DMS 273 (cell line): ENCODE results near the gene RNF217.
"Not testable (repeated sequence)": the region's sequence is repeated elsewhere in the genome, so short reads cannot be mapped to it uniquely, and the experiment has no call there.

Experiments used
- DNase-seq: peaks from one replicate; lab custom pipeline; 2025; ENCODE audit not compliant: unreplicated experiment; lab: John Stamatoyannopoulos, UW

The RNF217 gene, protein sequence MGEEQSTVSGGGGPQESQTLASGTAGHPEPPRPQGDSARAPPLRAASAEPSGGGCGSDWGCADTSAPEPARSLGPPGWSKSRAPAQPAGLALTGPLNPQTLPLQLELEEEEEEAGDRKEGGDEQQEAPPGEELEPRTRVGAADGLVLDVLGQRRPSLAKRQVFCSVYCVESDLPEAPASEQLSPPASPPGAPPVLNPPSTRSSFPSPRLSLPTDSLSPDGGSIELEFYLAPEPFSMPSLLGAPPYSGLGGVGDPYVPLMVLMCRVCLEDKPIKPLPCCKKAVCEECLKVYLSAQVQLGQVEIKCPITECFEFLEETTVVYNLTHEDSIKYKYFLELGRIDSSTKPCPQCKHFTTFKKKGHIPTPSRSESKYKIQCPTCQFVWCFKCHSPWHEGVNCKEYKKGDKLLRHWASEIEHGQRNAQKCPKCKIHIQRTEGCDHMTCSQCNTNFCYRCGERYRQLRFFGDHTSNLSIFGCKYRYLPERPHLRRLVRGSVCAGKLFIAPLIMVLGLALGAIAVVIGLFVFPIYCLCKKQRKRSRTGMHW

GRCh38 chr6:124961777-124962638, at the start of gene RNF217:
Gene RNF217, plus strand, starts transcription at chr6:124962437. Its CDS starts 108 bp downstream, at chr6:124962545.
- DNase-seq, result peak; percentile 51

DNA sequence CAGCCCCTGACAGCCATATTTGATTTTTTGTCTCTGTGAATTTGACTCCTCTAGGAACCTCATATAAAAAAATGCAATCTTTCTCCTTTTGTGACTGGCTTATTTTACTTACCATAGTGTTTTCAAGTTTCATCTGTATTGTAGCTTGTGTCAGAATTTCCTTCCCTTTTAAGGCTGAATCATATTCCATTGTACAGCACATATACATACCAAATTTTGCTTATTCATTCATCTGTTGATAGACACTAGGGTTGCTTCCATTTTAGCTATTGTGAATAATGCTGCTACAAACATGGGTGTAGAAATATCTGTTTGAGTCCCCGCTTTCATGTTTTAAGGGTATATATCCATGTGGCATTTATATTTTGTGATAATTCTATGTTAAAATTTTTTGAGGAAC, 49.2 kb upstream of the RNF217 start:
- no peak for DNase-seq

DNA sequence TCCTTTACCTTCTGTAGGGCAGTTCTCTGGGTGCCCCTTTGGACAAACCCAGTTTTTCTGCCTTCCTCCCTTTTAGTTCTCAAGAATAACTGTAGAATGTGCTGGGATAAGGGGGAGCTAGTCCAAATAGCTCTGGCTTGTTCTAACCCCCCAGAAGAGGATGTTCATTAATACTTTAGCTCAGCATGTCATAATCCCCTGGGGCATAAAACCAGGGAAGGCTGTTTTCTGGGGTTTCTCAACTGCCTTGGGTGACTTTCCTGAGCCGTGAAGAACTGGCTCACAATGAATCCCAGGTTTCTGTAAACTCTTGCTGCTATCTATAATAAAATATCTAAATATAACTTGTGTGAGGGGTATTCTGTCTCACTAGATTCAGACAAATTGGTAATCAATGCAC, 44.5 kb upstream of the RNF217 start:
- no peak for DNase-seq

DNA sequence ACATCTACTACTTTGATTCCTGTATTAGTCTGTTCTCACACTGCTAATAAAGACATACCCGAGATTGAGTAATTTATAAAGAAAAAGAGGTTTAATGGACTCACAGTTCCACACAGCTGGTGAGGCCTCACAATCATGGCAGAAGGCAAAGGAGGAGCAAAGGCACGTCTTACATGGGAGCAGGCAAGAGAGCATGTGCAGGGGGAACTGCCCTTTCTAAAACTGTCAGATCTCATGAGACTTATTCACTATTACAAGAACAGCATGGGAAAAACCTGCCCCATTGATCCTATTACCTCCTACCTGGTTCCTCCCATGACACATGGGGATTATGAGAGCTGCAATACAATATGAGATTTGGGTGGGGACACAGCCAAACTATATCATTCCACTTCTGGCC, 42.5 kb upstream of the RNF217 start:
- not testable (repeated sequence) for DNase-seq

DNA sequence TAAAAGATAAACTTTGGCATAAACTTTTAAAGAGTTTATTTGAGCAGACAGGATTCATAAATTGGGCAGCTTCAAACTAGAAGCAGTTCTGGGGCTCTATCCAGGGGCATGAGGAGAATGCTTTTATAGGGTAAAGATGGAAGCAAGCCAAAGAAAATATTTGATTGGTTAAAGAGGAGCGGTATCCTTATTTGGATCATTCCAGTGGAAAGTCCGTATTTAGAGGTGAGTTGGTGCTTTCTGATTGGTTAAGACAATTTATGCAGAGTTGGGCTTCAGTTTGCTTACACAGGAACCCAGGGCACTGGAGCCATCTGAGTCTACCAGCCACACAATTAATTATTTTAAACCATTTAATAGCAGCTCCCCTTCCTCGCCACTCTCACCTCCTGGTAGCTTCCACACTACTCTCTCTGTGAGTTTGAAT, 37.9 kb upstream of the RNF217 start:
- no peak for DNase-seq

DNA sequence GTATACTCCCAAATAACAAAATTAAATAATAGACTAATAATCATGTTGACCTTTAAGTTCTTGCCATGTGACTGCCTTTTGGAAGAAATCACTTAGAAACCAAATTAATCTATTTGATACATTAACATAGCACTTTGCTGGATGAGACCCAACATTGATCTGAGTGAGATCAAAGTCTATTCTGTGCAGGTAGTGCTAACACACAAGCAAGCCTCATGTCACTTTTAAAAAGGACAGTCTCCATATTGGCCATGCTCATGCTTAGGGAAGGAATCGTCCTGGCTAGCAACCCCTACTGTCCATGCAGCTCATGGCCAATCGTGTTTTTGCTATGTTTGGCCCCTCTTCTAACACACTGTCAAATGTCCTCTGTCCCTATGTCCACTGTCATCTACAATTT, 35.8 kb upstream of the RNF217 start:
- no peak for DNase-seq

DNA sequence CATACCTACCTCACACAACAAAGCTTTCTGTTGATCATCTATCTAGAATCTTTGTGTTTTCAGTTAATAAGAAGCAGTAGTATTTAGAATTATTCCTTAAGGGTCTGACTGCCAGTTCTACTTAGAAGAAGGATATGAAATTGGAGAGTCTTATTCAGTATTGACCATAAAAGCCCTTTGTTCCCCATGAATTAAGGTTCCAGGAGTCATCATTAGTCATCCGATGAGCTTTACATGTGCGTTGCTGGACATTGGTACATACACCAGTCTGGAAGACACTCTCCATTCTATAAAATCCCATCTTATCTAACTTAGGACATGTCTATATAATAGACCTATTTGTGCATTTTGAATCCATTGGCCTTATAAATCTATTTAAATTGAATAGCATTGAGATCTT, 34.4 kb upstream of the RNF217 start:
- DNase-seq, result no peak

- no peak for DNase-seq
These were observed 33.4 kb upstream of the RNF217 start for GRCh38 chr6:124928851-124929250.

GRCh38 chr6:124937645-124938044, 24.6 kb upstream of the RNF217 start:
- no peak for DNase-seq

DNA sequence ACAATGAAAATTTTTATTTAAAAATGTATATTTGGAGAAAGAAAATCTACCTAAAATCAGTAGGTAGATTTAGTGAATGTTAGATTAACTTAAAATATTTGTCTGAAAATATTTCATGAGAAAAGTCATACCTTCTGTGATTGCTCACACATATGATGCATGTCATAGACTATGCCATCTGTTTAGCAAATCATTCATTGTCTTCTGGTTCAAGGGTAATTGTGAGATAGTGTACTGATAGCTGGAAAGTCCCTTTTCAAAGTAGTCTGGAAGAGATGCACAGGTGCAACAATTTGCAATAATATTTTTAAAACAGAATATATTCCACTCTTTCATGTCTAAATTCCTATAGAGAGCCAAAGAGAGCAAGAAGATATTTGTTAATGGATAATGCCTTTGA, 21.0 kb upstream of the RNF217 start:
- DNase-seq, result no peak

DNA sequence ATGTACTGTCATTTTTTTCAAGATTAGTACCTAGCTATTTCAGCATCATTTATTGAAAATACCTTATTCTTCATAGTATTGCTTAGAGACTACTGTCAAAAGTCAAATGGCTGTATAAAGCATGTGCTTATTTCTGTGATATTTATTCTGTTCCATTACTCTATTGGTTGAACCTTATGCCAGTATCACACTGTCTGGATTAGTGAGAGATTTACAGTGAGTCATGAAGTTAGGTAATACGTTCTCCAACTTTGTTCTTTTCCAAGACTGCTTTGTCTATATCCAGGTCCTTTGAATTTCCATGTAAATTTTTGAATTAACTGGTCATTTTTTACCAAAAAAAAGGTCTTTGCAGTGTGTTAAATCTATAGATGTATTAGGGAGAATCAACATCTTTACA, 18.6 kb upstream of the RNF217 start:
- DNase-seq, result no peak

GRCh38 chr6:124947971-124948451, 14.2 kb upstream of the RNF217 start:
- no peak for DNase-seq

- no peak for DNase-seq
These were observed 12.5 kb upstream of the RNF217 start for GRCh38 chr6:124949706-124950105.

- no peak for DNase-seq
These were observed 8.4 kb upstream of the RNF217 start for GRCh38 chr6:124953808-124954207.

DNA sequence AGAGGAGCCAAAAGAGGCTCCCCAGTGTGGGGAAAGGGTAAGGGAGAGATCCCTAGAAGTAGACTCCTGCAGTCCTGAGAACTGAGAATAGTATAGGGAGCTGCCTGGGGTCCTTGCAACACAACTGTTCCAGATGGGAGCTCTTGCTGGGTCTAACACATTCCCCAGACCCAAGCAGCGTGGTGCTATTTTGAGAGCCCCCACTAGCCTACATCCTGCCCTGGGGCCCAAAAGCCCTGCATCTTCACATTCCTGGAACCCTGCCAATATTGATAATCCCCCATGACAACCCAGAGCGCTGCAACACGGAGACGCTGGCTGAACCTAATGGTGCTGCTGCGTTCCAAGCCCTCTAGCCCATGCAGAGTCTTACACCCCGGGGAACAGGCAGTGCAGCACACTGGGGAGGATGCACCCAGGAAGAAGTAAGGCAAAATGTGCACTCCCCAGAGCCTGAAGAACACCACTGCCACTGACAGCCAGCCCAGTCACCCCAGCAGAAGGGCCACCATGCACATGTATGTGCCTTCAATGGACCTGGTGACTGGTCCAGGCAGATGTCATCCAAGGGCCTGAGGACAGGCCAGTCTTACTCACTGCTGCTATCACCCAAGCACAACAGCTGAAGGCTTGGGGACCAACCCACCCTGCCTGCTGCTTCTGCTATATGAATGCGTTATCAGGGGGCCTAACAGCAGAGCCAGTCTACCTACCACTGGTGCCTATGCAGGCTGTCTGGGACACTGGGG, 7.0 kb upstream of the RNF217 start:
- no peak for DNase-seq

GRCh38 chr6:124956018-124956417, 6.2 kb upstream of the RNF217 start:
- DNase-seq, result no peak

- DNase-seq, result no peak
These were observed 4.1 kb upstream of the RNF217 start for GRCh38 chr6:124958149-124958548.

DNA sequence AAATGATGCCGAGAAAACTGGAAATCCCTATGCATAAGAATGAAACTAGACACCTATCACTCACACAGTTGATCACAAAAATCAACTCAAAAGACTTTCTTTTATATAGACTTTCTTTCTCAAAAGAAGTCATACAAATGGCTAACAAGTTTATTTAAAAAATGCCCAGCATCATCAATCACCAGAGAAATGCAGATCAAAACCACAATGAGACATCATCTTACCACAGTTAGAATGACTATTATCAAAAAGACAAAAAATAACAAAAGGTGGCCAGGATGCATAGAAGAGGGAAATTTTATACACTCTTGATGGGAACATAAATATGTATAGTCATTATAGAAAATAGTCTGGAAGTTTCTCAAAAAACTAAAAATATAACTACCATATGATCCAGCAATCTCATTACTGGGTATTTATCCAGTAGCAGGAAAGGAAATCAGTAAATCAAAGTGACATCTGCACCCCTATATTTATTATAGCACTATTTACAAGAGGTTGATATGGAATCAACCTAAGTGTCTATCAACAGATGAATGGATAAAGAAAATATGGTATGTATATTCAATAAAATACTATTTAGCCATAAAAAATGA, 3.4 kb upstream of the RNF217 start:
- DNase-seq, result no peak

DNA sequence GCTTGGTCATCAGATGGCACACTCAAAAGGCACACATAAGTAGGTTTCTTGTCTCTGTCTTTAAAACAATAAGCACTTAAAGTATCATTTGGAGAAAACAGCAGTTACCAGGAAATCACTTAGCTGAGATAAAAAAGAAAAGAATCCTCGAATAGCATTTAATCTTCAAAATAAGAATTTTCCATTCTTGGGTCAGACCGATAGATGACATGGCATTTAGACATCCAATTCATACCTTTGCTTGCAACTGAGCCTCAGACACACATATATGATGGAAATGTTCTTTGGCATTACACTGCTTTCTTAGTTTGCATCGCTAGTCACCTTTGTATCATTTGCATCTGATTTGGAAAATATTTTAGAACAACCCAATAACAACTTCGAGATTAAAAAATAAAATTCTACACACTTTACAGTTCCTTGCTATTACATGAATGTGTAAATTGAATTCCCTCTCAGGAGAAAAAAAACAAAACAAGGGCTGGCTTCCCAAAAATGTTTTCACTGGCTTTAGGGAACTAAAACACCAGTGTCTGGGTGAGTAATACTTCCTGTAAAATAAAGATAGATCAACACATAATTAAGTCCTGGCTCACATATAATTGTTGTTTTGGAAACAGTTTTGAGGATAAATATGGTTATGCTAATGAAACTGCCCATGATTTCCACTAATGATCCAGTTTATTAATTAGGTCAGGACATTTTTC, 1.3 kb upstream of the RNF217 start:
- no peak for DNase-seq

DNA sequence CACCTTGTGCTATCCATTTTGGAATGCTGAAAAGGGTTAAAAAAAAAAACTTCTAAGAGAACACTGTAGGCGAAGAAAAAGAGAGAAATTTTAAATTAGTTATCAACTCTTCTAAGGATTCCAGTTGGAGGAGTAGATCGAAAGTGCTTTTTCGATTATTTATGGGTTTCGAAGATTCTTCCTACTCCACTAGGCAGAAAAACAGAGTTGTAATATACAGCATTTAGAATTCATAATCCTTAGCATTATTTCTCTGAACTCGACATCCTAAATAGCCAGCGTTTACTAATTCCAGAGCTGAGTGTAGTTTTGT, 817 bp upstream of the RNF217 start:
- DNase-seq, result no peak
